Kidney (tissue), 14 donors: ENCODE data around the gene NTRK1. TPM values are rescaled to one million over a fixed set of nuclear protein-coding genes. Genes with fewer than 3 reads are reported as not detected.

ENCODE experiments used
- DNase-seq, 5 donors: peaks; one replicate each; pipeline ENCODE4 v3.0.0-alpha.2; 2013 to 2020
- FAIRE-seq: peaks from 2 replicates; lab custom pipeline; 2012; peaks lifted over from hg19 to GRCh38; lab: Jason Lieb, UNC
- H3K27ac ChIP-seq, 2 donors: one replicate each; pipeline ENCODE4 v1.7.0; 2013; ENCODE audit warnings: low read depth in 2 of 2, low read length in 2 of 2, inconsistent platforms in 1 of 2
- H3K27me3 ChIP-seq: one replicate; pipeline ENCODE4 v1.7.1; 2013; ENCODE audit warnings: low read length, inconsistent platforms; ENCODE audit not compliant: control insufficient read depth, insufficient read depth
- H3K36me3 ChIP-seq, 3 donors: one replicate each; pipeline versions ENCODE4 v1.7.0 to v1.7.1; 2013; ENCODE audit warnings: low read length in 3 of 3, control low read depth in 1 of 3, inconsistent platforms in 1 of 3; ENCODE audit not compliant: insufficient read depth in 3 of 3, control insufficient read depth in 2 of 3
- H3K4me1 ChIP-seq, 3 donors: one replicate each; pipeline versions ENCODE4 v1.7.0 to v1.7.1; 2013; ENCODE audit warnings: low read length in 3 of 3, inconsistent platforms in 1 of 3, low read depth in 1 of 3; ENCODE audit not compliant: control insufficient read depth in 2 of 3, insufficient read depth in 2 of 3
- H3K4me3 ChIP-seq, 3 donors: one replicate each; pipeline versions ENCODE4 v1.7.0 to v1.8.1; 2013; ENCODE audit warnings: low read length in 3 of 3, control low read depth in 1 of 3, inconsistent platforms in 1 of 3
- H3K9ac ChIP-seq, 3 donors: one replicate each; pipeline versions ENCODE4 v1.7.0 to v1.7.1; 2013; ENCODE audit warnings: low read length in 3 of 3, control low read depth in 1 of 3, inconsistent platforms in 1 of 3
- H3K9me3 ChIP-seq, 3 donors: one replicate each; pipeline versions ENCODE4 v1.7.0 to v1.7.1; 2013; ENCODE audit warnings: low read length in 3 of 3, control low read depth in 1 of 3, inconsistent platforms in 1 of 3; ENCODE audit not compliant: control insufficient read depth in 2 of 3, insufficient read depth in 1 of 3
- intact Hi-C: fragments of 100-400 bp; cut with DNase I; formaldehyde crosslinking; loops from one replicate; pipeline ENCODE4 v1.11.1; 2022
- polyA plus RNA-seq: library from polyadenylated mRNA; stranded (reverse); fragments of 350-450 nt; fragmentation: Illumina TruSeq; extraction: RNeasy Lipid Tissue Mini Kit (QIAGEN cat#74804); gene quantifications from one replicate; pipeline ENCODE4 v1.2.3, GENCODE V29; 2014; ENCODE audit warnings: low read depth, low replicate concordance; ENCODE audit not compliant: insufficient read depth
- total RNA-seq: library from RNA; stranded (reverse); fragmentation: NEBNext Ultra II Directional; extraction: Animal tissue kit (Norgen Biotek cat#: 25700); gene quantifications from one replicate; pipeline ENCODE4 v1.2.1, GENCODE V29; 2021
- TF ChIP-seq, protein P1 (sequence below): IDR thresholded peaks from 3 replicates; pipeline ENCODE4 v1.5.1; 2012; ENCODE audit warnings: mild to moderate bottlenecking, moderate library complexity, borderline replicate concordance; ENCODE audit not compliant: insufficient read depth; ENCODE audit errors: extremely low read depth
- donor health status: control.
- donor health status: control.
- donor health status: control.
- donor health status: control.
- donor health status: control.
- donor health status: DM: yes; HTN: yes; CAD: no.
- donor health status: Normal renal cell carcinoma (clear cell type).

NTRK1 gene
- total and polyA plus RNA-seq, 2 donors from 2014 or later, result 1.0 to 1.3 TPM

DNA sequence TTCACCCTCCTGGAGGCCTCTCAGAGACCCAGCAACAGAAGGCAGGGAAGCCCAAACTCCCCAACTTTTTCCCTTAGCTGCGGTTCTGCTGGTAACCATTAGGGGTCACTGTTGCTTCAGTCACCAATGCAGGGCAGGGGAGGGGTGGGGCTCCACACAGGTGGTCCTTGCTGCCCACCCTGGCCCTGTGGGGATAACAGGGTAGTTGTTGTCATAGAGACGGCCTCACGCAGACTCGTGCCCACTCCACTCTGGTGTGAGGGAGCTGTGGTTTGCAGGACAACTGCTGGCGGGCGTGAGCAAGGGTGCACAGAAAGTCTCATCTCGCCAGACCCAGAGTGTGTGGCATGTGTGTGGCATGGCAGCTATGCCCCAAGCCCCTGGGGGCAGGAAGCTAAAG, 21.7 kb upstream of the NTRK1 start:
- H3K4me3 ChIP-seq, result no peak overlapping the region
- H3K4me1 ChIP-seq, result no peaks in the 10 kb centered on the region
- no peak overlapping the region for H3K9ac ChIP-seq
- H3K9me3 ChIP-seq, result no peaks in the 10 kb centered on the region
- FAIRE-seq (no peak), DNase-seq (peak in 4 of 5 donors; percentile 52 to 76 (median 58))
- intact Hi-C loops, result no loop called here
- TF ChIP-seq, protein P1, sequence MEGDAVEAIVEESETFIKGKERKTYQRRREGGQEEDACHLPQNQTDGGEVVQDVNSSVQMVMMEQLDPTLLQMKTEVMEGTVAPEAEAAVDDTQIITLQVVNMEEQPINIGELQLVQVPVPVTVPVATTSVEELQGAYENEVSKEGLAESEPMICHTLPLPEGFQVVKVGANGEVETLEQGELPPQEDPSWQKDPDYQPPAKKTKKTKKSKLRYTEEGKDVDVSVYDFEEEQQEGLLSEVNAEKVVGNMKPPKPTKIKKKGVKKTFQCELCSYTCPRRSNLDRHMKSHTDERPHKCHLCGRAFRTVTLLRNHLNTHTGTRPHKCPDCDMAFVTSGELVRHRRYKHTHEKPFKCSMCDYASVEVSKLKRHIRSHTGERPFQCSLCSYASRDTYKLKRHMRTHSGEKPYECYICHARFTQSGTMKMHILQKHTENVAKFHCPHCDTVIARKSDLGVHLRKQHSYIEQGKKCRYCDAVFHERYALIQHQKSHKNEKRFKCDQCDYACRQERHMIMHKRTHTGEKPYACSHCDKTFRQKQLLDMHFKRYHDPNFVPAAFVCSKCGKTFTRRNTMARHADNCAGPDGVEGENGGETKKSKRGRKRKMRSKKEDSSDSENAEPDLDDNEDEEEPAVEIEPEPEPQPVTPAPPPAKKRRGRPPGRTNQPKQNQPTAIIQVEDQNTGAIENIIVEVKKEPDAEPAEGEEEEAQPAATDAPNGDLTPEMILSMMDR, result peak; percentile 78
- peaks cover 8% of the 10 kb centered on the region for H3K27me3 ChIP-seq
- H3K27ac ChIP-seq, result no peak overlapping the region
- H3K36me3 ChIP-seq, result no peaks in the 10 kb centered on the region

DNA sequence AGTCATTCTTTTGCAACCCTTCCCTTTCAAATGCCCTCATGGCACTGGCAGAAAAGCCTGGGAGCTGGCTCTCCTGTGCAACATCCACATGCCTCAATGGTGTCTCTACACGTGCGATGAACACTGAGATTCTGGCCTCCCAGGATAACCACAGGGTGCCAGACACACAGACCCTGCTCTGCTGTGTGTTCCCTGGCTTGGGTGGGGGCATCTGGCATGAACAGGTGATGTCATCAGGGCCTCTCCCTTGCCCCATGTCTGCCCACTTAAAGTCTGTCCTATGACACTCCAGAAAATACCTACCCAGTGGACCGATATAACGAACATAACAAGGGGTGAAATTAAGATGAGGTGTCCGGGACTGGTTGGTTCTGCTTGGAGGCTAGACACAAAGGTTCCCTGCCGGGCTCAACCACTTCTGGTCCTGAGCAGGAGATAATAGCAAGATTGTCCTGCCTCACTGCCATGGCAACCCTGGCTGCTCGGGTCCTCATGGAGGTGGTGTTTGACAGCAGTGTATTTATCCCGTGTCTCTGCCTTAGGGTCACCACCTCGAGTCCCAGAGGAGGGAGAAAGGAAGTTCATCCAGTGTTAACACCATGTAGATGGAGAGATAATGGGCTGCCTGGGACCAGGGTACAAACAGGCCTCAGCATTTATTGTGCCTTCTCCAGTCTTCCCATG, 21.1 kb upstream of the NTRK1 start:
- TF ChIP-seq, protein P1, result no peak
- Histone ChIP-seq H3K36me3 (no peaks in the 10 kb centered on the region), H3K27me3 (peaks cover 12% of the 10 kb centered on the region), H3K9ac (no peak overlapping the region), H3K27ac (no peak overlapping the region), H3K9me3 (no peaks in the 10 kb centered on the region), H3K4me3 (no peak overlapping the region), H3K4me1 (no peaks in the 10 kb centered on the region)
- intact Hi-C loops, result no loop called here
- FAIRE-seq, result no peak
- DNase-seq, result peak in 2 of 5 donors; percentile 27 to 42

DNA sequence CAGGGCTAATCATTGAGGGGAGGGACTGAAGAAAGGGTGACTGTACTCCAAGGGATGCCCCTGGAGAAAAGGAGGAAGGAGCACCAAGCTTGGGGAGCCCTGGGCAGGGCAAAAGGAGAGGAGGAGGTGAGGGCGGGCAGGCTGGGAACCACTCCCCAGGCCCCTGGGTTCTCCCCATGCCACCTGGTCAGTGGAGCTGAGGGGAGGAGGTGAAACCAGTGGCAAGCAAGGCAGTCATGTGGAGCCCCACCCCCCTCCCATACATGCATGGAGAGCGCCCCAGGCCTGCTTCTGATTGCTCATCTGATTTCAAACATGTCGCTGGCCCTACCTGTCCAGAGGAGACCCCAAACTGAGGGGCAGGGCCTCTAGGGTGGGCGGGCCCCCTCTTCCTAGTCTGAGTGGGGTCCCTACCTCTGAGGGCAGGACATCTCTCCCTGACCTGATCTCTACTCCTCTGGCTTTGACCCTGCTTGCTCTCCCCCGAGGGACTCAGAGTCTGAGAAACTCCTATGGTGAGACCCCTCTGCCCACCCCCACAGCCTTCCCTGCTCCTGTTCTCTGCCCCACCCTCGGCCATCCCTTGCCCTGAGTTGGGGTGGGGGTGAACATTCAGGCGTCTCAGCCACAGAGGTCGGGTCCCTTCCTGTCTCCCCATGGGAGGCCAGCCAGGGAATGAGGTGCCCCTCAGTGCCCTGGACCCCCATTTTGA, 20.3 kb upstream of the NTRK1 start:
- Histone ChIP-seq H3K4me1 (peaks cover 0 to 5% (median 0%) of the 10 kb centered on the region in 3 donors), H3K27ac (no peak overlapping the region), H3K36me3 (no peaks in the 10 kb centered on the region), H3K4me3 (no peak overlapping the region), H3K9me3 (no peaks in the 10 kb centered on the region), H3K9ac (no peak overlapping the region), H3K27me3 (peaks cover 16% of the 10 kb centered on the region)
- no peak for FAIRE-seq
- intact Hi-C loops, result no loop called here
- TF ChIP-seq, protein P1, result no peak
- DNase-seq, result peak in 2 of 5 donors; percentile 46 to 52
